ENCODE measurements around the gene LCE2D.
A peak's percentile ranks its signal among the peaks of the same experiment; 100 is the strongest.
"Not testable (repeated sequence)": the region's sequence is repeated elsewhere in the genome, so short reads cannot be mapped to it uniquely, and the experiment has no call there.

Gene LCE2D

DNA sequence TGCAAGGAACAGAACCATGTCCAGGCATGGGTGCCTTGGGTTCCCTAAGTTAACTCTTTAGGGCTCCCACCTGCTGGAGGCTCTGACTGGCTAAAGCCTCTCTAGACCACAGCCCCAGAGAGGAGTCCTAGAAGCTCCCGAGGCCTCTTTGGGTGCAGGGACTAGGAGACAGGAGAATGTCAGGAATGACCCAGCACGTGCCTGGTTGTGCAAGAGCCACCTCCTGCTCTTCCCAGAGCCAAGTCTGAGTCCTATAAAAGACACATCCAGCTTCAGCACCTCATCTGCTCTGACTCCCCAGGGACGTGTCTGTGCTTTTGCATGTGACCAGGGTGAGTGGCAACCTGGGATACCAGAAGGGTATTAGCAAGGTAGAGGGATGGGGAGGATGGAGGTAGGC, at the start of gene LCE2D:
Gene LCE2D (plus strand): TSS at position 283 of the 400 bp plus-strand sequence. CDS start 726 bp downstream, outside the sequence.
- DNase-seq = no peak

DNA sequence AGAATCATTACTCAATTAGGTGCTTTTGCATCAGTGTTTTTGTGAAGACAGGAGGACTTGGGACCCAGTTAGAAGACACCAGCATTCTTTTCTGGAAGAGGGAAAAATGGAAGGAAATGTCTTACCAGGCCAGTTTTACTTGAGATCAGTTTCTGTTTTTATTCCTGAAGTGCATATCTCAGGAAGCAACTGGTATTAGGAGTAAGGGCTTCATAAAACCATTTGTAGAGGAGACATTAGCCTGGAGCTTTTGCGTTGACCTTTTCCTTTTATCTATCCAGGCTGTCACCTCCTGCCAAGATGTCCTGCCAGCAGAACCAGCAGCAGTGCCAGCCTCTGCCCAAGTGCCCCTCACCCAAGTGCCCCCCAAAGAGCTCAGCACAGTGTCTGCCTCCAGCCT, 49.7 kb upstream of the LCE2D start, which contains the start of gene LCE3B:
Gene LCE3B (plus strand): TSS at position 301 of the 400 bp plus-strand sequence. CDS start 0 bp downstream, at position 301.
- no peak for DNase-seq

DNA sequence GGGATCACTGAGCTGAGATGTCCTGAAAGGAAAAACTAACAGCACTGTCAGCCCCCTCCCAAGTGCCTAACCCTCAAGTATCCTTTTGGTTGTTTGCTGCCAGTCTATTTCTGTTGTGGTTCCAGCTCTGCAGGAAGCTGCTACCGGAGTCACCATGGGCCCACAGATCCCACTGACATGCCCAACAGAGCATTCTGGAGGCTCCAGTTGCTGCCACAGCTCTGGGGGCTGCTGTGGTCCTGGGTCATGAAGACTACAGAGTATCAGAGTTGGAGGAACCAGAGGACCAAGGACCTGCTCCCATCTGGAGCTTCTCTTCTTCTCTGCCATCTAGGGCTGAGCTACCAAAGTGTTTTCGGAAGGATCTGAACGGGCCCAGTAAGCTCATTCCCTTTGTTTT, 41.2 kb upstream of the LCE2D start:
- DNase-seq = no peak

- no peak for DNase-seq
These were observed 40.4 kb upstream of the LCE2D start, which contains the start of gene LCE3A for GRCh38 chr1:152622803-152623202. LCE3A (minus strand) TSS chr1:152623103; CDS start chr1:152623103, 0 bp downstream.

DNA sequence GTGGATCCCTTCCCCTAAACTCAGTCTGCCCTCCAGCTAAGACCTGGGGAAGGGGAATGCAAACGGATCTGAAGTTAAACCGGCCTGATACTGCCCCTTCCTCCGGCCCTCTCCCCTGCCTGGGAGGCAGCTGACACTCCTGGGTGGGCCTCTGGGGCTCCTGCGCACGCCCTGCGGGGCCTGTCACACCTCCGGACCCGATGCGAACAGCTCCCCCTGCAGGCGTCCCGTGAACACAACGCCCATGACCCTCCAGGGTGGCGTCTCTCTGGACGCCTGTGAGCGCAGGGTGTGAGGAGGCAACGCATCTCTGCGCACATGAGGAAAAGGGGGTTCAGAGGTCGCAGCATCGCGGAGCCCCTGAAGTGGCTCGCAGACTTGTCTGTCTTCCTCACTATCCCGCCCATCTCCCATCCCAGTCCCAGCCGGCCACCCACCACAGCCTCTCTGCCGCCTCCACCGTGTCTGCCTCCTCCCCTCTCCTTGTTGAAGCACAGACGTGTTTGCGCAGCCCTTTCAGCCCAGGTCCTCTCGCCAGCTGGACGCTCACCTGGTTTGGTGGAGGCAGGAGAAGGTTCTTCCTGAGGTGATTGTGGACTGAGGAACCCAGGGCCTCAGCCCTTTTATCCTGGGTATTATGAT, 39.9 kb upstream of the LCE2D start:
- DNase-seq = no peak

GRCh38 chr1:152626744-152627143, 36.4 kb upstream of the LCE2D start:
- DNase-seq = no peak

DNA sequence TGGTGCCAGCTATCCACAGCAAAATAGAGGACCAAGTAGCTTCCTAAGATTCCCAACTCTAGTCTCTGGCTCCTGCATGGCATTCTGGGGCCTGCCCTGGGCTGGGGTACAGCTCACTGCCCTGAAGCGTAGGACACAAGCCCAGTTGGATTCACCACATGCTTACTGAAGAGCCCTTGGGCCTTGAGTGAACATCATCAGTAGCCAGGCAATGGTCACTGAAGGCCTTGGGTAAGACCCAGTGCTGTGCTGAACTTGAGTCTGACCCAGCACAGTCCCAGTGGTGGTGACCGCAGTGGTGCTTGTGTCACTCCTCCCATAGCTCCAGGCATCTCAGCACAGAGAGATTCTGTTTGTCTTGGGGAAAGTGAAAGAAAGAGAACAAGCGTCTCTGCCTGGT, 32.6 kb upstream of the LCE2D start:
- no peak for DNase-seq

DNA sequence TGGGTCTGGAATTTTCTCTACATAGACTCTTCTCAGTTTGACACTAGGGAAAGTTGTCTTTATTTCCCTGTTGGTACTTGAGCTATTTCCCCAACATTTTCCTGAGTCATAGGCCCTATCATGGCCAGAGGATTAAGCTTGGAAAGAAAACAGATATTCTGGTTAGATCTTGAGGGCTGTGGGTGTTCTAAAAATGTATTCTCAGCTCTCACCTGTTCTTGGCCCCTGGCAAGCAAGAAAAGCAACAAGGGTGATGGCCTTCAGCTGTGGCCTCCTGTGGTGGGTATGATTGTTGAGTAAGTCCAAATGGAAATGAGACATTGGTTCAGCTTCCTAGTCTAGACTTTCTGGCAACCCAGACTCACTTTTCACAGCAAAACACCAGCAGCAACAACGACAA, 22.8 kb upstream of the LCE2D start:
- no peak for DNase-seq

DNA sequence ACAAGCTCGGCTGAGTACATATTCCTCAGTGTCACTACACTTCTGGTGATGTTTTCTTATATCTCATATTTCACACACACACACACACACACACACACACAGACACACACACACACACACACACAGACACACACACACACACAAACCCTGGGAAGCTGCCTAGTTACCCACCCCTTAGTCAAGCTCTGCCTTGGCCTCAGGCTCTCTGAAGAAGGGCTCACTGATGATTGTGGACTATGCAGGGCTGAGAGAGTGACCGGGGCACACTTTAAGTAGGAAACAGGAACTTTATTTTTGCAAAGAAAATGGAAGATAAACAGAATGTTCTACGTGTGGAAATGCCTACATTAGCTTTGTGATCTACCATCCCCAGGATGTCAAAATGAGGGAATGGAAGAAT, 19.2 kb upstream of the LCE2D start:
- no peak for DNase-seq

GRCh38 chr1:152645146-152645545, 18.0 kb upstream of the LCE2D start:
- no peak for DNase-seq

DNA sequence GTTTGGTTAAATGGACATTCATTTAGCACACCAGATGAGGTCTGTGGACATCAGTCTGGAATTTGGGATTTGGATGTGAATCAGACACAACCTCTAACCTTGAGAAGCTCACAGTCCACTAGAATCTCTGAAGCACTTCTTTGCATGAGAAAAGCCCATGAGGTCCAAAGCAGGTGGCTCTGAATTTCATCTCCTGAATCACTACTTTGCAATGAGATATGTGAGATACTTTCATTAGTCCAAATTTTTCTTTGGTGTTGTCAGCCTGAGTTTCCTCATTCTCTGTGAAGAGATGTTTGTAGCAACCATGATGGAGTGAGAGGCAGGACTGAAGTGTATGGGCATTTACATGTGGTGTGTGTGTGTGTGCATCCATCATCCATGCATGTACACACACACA, 16.5 kb upstream of the LCE2D start:
- no peak for DNase-seq

- peak; percentile 28 for DNase-seq
These were observed 9.1 kb upstream of the LCE2D start for GRCh38 chr1:152654110-152654509.

- no peak for DNase-seq
These were observed 6.7 kb upstream of the LCE2D start for GRCh38 chr1:152656459-152656858.

- DNase-seq = no peak
These were observed 5.5 kb upstream of the LCE2D start for GRCh38 chr1:152657677-152658076.

- no peak for DNase-seq
These were observed 4.5 kb upstream of the LCE2D start for GRCh38 chr1:152658649-152659048.

DNA sequence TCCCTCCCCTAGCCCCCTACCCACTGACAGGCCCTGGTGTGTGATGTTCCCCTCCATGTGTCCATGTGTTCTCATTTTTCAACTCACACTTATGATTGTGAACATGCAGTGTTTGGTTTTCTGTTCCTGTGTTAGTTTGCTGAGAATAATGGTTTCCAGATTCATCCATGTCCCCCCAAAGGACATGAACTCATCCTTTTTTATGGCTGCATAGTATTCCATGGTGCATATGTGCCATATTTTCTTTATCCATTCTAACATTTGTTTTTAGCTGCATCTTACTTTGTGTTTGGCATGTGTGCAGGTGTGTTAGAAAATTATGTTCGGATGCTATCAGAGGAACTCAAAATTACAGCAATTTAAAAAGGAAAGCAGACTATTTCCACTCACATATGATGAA, 3.0 kb downstream of the LCE2D start:
- DNase-seq = not testable (repeated sequence)

- DNase-seq = no peak
These were observed 4.5 kb downstream of the LCE2D start for GRCh38 chr1:152667648-152668047.

GRCh38 chr1:152673016-152673415, 9.8 kb downstream of the LCE2D start:
- no peak for DNase-seq

DNA sequence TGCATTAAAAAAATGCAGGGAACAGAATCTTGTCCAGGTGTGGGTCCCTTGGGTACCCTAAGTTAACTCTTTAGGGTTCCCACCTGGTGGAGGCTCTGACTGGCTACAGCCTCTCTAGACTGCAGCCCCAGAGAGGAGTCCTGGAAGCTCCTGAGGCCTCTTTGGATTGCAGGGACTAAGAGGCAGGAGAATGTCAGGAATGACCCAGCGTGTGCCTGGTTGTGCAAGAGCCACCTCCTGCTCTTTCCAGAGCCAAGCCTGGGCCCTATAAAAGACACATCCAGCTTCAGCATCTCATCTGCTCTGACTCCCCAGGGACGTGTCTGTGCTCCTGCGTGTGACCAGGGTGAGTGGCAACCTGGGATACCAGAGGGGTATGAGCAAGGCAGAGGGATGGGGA, 11.8 kb downstream of the LCE2D start, which contains the start of gene LCE2C:
Gene LCE2C (plus strand): TSS at position 297 of the 400 bp plus-strand sequence. CDS start 737 bp downstream, outside the sequence.
- DNase-seq = not testable (repeated sequence)

GRCh38 chr1:152679459-152679858, 16.3 kb downstream of the LCE2D start:
- DNase-seq = no peak

DNA sequence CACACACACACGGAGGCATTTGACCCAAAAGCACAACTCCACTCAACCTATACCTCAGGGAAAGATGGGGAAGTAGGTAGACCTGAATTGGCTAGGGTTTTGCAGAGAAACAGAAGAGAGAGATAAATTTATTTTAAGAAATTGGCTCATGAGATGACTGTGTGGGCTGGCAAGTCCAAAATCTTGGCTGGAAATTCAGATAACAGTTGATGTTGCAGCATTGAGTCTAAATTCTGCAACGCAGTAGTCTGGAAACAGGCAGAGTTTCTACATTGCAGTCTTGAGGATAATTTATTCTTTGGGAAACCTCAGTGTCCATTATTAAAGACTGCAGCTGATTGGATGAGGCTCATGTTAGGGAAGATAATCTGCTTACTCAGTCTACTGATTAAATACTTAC, 18.4 kb downstream of the LCE2D start:
- DNase-seq = no peak

DNA sequence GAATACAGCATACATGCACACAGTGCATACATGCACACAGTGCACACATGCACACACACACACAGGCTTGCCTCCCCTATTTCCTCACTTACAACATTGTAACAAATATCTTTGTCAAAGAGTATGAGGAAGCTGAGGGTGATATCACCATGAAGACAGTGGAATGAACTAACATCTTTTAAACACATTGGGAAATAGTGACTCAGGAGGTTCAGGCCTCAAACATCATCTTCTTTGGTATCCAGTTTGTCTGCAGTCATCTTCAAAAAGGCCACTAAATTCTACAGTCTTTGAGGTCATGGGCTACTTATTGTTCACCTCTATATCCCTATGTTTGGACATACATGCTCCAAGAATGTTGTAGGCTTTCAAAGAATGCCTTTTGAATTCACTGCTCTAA, 20.7 kb downstream of the LCE2D start:
- DNase-seq = no peak

GRCh38 chr1:152685823-152686222, 22.6 kb downstream of the LCE2D start, which contains the start of gene LCE2B:
LCE2B (plus strand) TSS chr1:152686123; CDS start chr1:152686844, 721 bp downstream.
- not testable (repeated sequence) for DNase-seq

DNA sequence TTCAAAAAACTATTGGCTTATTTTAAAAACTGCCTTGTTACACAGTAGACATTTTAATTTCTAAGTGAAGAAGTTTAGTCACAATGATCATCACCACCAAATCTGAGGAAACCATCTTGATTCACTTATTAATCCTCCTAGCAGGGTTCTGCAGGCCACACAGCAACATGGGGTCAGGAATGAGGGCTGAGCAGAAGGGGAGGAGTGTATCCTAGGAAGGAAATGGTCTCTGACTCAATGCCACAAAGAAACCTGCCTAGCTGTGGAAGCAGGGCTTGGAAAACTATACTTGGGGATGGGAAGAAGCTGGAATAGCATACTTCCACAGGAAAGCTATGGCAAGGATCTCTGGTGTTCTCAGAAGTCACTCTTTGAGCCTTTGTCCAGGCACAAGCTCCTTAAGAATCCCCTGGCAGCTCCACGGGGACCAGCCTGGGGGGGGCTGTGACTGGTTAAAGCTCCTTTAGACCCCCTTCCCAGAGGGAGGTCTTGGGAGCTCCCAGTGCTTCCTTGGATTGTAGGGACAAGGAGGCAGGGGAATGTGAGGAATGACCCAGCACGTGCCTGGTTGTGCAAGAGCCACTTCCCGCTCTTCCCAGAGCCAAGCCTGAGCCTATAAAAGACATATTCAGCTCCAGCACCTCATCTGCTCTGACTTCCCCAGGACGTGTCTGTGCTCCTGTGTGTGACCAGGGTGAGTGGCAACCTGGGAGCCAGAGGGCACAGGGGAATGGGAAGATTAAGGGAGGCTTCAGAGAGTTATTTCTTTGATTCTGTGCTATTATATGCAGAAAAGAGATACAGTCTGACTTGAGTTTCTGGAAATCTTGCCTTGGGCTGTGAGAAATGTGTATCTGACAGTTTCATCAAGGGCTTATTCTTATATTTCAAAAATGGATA, 34.8 kb downstream of the LCE2D start, which contains the start of gene LCE2A:
Gene LCE2A (plus strand): TSS at position 645 of the 900 bp plus-strand sequence. CDS start 557 bp downstream, outside the sequence.
- no peak for DNase-seq
